HFFc6 (cell line): Measurements from ENCODE around the gene GLMN. TPM values are rescaled to one million over a fixed set of nuclear protein-coding genes. Genes with fewer than 3 reads are reported as not detected.
A peak's percentile ranks its signal among the peaks of the same experiment; 100 is the strongest.

ENCODE experiments used
- DNase-seq: peaks from one replicate; pipeline ENCODE4 v3.0.0-alpha.2; 2018
- H3K27ac Mint-ChIP-seq: 2 replicates; pipeline ENCODE4 v1.8.0; 2020; ENCODE audit warnings: mild to moderate bottlenecking, mixed read lengths
- H3K27me3 Mint-ChIP-seq: 2 replicates; pipeline ENCODE4 v1.8.0; 2021; ENCODE audit warnings: mild to moderate bottlenecking, moderate library complexity, mixed read lengths; ENCODE audit not compliant: insufficient read depth
- H3K36me3 Mint-ChIP-seq: 2 replicates; pipeline ENCODE4 v1.8.0; 2021; ENCODE audit warnings: low read depth, mixed read lengths
- H3K4me1 Mint-ChIP-seq: 2 replicates; pipeline ENCODE4 v1.8.0; 2020; ENCODE audit warnings: low read depth, mixed read lengths
- H3K4me3 Mint-ChIP-seq: 2 replicates; pipeline ENCODE4 v1.8.0; 2020; ENCODE audit warnings: mild to moderate bottlenecking, moderate library complexity, mixed read lengths
- H3K9me3 Mint-ChIP-seq: 2 replicates; pipeline ENCODE4 v1.8.0; 2020; ENCODE audit warnings: mild to moderate bottlenecking, mixed read lengths
- CTCF ChIP-seq: fragments of 200-600 bp; sonication (generic); IDR thresholded peaks from 2 replicates; pipeline ENCODE4 v1.5.0; 2021; ENCODE audit warnings: antibody characterized with exemption, mild to moderate bottlenecking
- total RNA-seq, 6 experiments: library from RNA; stranded (reverse); fragmentation: NEBNext Ultra II Directional; extraction: Animal tissue kit (Norgen Biotek cat#: 25700); gene quantifications; 2 replicates in 1 of 6; 3 replicates in 5 of 6; pipeline ENCODE4 v1.2.3, GENCODE V29; 2021

GLMN gene
- total RNA-seq, 6 experiments from 2014 or later, result 6.6 to 8.4 (median 7.3) TPM

- H3K4me1 Mint-ChIP-seq, result no peaks in the 10 kb centered on the region
- no peak for DNase-seq
- no peaks in the 10 kb centered on the region for H3K9me3 Mint-ChIP-seq
- H3K4me3 Mint-ChIP-seq, result no peak within 1 kb of the TSS
- H3K27me3 Mint-ChIP-seq, result peaks cover 2% of the 10 kb centered on the region
- no peaks in the 10 kb centered on the region for H3K36me3 Mint-ChIP-seq
- TF ChIP-seq CTCF, result no peak
- no peak within 1 kb of the TSS for H3K27ac Mint-ChIP-seq
These were observed 81.1 kb downstream of the GLMN start, which contains the start of gene C1orf146 for GRCh38 chr1:92217721-92218120. Gene C1orf146, plus strand, starts transcription at chr1:92217915. Its CDS starts 13,506 bp downstream, at chr1:92231421.

- Mint-ChIP-seq H3K9me3 (no peaks in the 10 kb centered on the region), H3K4me3 (no peak overlapping the region), H3K27ac (no peak overlapping the region), H3K4me1 (peaks cover 14% of the 10 kb centered on the region), H3K36me3 (no peaks in the 10 kb centered on the region), H3K27me3 (peaks cover 5% of the 10 kb centered on the region)
- no peak for TF ChIP-seq CTCF
- peak; percentile 71 for DNase-seq
These were observed 87.6 kb downstream of the GLMN start for GRCh38 chr1:92211166-92211565.

GRCh38 chr1:92210701-92211100 lies 88.1 kb downstream of the GLMN start:
- TF ChIP-seq CTCF, result no peak
- no peaks in the 10 kb centered on the region for H3K9me3 Mint-ChIP-seq
- peaks cover 4% of the 10 kb centered on the region for H3K27me3 Mint-ChIP-seq
- H3K36me3 Mint-ChIP-seq, result no peaks in the 10 kb centered on the region
- H3K4me1 Mint-ChIP-seq, result peaks cover 14% of the 10 kb centered on the region
- no peak for DNase-seq
- no peak overlapping the region for H3K4me3 Mint-ChIP-seq
- no peak overlapping the region; the same call in 1 of the 2 replicates for H3K27ac Mint-ChIP-seq

- Mint-ChIP-seq H3K4me1 (no peaks in the 10 kb centered on the region), H3K4me3 (no peak overlapping the region), H3K27me3 (no peaks in the 10 kb centered on the region; the same call in 1 of the 2 replicates), H3K9me3 (no peaks in the 10 kb centered on the region), H3K27ac (no peak overlapping the region), H3K36me3 (no peaks in the 10 kb centered on the region)
- no peak for TF ChIP-seq CTCF
- DNase-seq, result no peak
These were observed 95.7 kb downstream of the GLMN start for GRCh38 chr1:92203105-92203504.

- Mint-ChIP-seq H3K27me3 (no peaks in the 10 kb centered on the region; the same call in 1 of the 2 replicates), H3K4me1 (no peaks in the 10 kb centered on the region), H3K36me3 (no peaks in the 10 kb centered on the region), H3K9me3 (no peaks in the 10 kb centered on the region), H3K4me3 (no peak overlapping the region), H3K27ac (no peak overlapping the region)
- no peak for TF ChIP-seq CTCF
- no peak for DNase-seq
These were observed 96.8 kb downstream of the GLMN start for GRCh38 chr1:92201973-92202372.

Other genes with a start within 250 kb of the GLMN start
- gene SETSIP, start 223.6 kb downstream of the GLMN start, total RNA-seq, result not detected
- 1 to 10 TPM in 3 of 6 experiments, under 1 TPM in 3; 0.82 to 1.8 (median 1.0) TPM for gene BTBD8, start 218.6 kb downstream of the GLMN start, total RNA-seq
- gene C1orf146, start 81.1 kb downstream of the GLMN start, total RNA-seq, result not detected
- gene RPAP2, start 72 bp upstream of the GLMN start, total RNA-seq, result 10 to 100 TPM; 18.4 to 24.8 (median 21.0) TPM
- under 1 TPM in 5 of 6 experiments, not detected in 1; 0.05 to 0.28 (median 0.07) TPM for gene GFI1, start 187.9 kb upstream of the GLMN start, total RNA-seq